Measurements from ENCODE around the gene NRP2.
A peak's percentile ranks its signal among the peaks of the same experiment; 100 is the strongest.

Gene NRP2

DNA sequence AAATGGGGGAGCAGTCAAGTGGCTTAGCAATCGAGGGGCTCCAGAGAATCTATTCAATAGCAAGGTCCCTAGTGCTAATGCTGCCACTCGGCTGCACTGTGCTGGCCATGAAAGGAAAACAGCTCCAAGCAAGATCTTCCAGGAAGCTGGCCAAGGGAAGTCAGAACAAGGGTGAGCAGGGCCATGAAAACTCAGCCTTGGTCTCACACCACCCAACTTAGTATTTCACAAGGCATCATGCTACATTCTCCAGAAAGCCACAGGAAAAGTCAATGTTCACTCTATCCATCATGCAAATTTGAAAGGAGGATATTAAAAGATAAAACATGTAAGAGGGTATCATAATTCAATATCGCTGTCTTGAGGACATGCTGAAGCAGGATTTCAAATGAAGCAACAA lies 35.7 kb downstream of the NRP2 start:
- in situ Hi-C loops (cut with HindIII; ENCODE audit: low sequenced_read_pairs), result no loop called here
- no peak for DNase-seq (ENCODE audit: low read depth)
- no peak overlapping the region for H3K4me3 ChIP-seq (ENCODE audit: low read depth, low read length)
- TF ChIP-seq, protein P1, sequence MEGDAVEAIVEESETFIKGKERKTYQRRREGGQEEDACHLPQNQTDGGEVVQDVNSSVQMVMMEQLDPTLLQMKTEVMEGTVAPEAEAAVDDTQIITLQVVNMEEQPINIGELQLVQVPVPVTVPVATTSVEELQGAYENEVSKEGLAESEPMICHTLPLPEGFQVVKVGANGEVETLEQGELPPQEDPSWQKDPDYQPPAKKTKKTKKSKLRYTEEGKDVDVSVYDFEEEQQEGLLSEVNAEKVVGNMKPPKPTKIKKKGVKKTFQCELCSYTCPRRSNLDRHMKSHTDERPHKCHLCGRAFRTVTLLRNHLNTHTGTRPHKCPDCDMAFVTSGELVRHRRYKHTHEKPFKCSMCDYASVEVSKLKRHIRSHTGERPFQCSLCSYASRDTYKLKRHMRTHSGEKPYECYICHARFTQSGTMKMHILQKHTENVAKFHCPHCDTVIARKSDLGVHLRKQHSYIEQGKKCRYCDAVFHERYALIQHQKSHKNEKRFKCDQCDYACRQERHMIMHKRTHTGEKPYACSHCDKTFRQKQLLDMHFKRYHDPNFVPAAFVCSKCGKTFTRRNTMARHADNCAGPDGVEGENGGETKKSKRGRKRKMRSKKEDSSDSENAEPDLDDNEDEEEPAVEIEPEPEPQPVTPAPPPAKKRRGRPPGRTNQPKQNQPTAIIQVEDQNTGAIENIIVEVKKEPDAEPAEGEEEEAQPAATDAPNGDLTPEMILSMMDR (IDR thresholded peaks at IDR 0.05; ENCODE audit: low read depth, low read length, missing control alignments), result no peak

DNA sequence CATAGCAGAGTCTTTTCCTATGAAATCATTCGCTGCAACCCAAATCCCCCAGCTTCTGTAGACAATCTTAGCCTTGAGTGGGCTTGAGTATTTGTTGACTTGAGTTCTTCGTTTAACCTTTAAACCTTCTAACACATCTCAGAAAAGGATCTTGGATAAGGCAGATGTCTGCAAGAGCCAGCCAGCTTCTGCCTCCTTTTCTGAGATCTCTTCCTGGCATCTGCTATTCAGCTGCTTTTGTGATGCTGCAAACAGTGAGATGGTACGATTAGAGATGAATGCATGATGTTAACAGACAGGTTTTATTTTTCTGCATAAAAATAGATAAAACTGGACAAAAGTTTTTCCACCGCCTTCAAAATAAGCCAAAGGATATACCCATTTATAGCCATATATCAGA lies 37.5 kb downstream of the NRP2 start:
- in situ Hi-C loops (cut with HindIII; ENCODE audit: low sequenced_read_pairs), result no loop called here
- DNase-seq (ENCODE audit: low read depth), result no peak
- TF ChIP-seq, protein P1 (IDR thresholded peaks at IDR 0.05; ENCODE audit: low read depth, low read length, missing control alignments), result no peak
- H3K4me3 ChIP-seq (ENCODE audit: low read depth, low read length), result no peak overlapping the region

DNA sequence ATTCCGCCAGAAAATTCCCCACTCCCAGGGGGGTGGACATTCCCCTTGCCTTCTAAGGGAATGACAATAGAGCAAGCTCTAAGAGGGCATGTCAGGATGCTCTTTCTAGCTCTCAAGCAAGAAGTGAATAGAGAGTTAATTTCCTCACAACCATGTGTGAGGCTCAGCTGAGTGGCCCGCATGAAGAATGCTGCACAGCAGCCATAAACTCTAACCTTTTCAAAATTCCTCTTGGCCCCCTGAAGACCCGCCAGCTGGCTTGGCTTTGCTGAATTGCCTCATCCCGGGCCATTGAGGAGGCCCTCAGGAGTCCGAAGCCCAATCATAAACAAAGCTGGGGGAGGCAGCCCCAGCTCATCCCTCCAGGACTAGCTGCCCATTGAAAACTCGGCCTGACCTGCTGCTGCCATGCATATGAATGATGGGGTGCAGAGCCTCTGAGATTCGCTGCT lies 38.2 kb downstream of the NRP2 start:
- H3K4me3 ChIP-seq (ENCODE audit: low read depth, low read length), result no peak overlapping the region
- in situ Hi-C loops (cut with HindIII; ENCODE audit: low sequenced_read_pairs), result no loop called here
- DNase-seq (ENCODE audit: low read depth), result no peak
- TF ChIP-seq, protein P1 (IDR thresholded peaks at IDR 0.05; ENCODE audit: low read depth, low read length, missing control alignments), result no peak

DNA sequence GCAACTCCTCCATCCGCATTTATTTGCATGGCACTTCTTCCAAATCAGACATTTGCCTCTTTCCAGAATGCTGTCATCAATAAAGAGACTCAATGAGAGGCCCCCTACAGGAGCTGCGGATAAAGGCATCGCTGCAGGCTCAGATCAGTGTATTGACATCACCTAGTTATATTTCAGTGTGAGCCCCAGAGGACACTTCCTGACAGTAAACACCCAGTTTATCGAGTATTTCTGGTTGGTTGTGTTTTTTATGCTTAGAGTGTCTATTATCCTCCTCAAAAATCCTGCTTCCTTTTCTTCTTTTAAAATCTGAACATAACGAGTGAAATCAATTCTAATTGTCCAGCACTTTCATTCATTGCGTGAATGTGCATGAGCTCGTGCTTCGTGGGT lies 38.8 kb downstream of the NRP2 start:
- in situ Hi-C loops (cut with HindIII; ENCODE audit: low sequenced_read_pairs), result no loop called here
- DNase-seq (ENCODE audit: low read depth), result no peak
- TF ChIP-seq, protein P1 (IDR thresholded peaks at IDR 0.05; ENCODE audit: low read depth, low read length, missing control alignments), result peak; percentile 64
- no peak overlapping the region for H3K4me3 ChIP-seq (ENCODE audit: low read depth, low read length)

DNA sequence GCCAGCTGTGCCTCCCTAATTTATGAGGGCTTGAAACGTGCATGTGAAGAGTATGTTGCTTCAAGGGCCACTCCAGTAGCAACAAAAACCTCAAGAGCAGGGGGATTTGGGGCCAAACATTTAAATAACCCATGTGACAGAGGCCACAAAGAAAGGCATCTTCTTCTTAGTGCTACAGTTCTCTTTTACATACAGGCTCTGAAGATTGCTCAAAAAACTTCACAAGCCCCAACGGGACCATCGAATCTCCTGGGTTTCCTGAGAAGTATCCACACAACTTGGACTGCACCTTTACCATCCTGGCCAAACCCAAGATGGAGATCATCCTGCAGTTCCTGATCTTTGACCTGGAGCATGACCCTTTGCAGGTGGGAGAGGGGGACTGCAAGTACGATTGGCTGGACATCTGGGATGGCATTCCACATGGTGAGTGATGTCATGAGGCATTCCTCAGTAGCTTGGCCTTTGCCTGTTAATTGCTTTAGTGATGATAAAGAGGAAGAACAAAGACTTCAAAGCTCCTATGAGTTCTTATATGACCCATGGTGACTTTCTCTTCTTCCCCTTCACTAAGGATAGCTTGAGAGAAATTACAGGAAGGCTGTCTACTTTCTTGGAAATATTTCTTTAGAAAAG lies 40.1 kb downstream of the NRP2 start:
- no peak for DNase-seq (ENCODE audit: low read depth)
- H3K4me3 ChIP-seq (ENCODE audit: low read depth, low read length), result no peak overlapping the region
- TF ChIP-seq, protein P1 (IDR thresholded peaks at IDR 0.05; ENCODE audit: low read depth, low read length, missing control alignments), result no peak
- in situ Hi-C loops (cut with HindIII; ENCODE audit: low sequenced_read_pairs), result no loop called here

DNA sequence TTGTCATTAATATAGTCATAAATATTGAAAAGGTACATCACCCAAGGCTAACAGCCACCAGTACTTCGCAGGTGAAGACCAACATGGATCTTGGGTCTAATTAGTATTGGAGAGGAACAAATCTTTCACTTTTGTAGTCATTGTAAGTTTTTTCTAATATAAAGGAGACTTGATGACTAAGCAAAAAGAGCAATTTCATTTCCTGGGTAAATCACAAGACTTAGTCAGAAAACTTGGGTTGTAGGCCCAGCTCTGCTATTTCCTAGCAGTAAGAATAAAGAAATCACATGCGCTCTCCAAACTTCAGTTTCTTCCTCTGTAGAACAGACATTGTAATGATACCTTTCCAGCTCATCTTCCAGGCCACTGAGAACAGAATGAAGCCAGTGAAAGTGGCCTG lies 40.9 kb downstream of the NRP2 start:
- H3K4me3 ChIP-seq (ENCODE audit: low read depth, low read length), result no peak overlapping the region
- TF ChIP-seq, protein P1 (IDR thresholded peaks at IDR 0.05; ENCODE audit: low read depth, low read length, missing control alignments), result no peak

More for the DNA sequence above, 40.9 kb downstream of the NRP2 start:
- in situ Hi-C loops (cut with HindIII; ENCODE audit: low sequenced_read_pairs), result no loop called here
- DNase-seq (ENCODE audit: low read depth), result no peak
